Measurements from ENCODE around the gene VASH1.

The VASH1 gene

DNA sequence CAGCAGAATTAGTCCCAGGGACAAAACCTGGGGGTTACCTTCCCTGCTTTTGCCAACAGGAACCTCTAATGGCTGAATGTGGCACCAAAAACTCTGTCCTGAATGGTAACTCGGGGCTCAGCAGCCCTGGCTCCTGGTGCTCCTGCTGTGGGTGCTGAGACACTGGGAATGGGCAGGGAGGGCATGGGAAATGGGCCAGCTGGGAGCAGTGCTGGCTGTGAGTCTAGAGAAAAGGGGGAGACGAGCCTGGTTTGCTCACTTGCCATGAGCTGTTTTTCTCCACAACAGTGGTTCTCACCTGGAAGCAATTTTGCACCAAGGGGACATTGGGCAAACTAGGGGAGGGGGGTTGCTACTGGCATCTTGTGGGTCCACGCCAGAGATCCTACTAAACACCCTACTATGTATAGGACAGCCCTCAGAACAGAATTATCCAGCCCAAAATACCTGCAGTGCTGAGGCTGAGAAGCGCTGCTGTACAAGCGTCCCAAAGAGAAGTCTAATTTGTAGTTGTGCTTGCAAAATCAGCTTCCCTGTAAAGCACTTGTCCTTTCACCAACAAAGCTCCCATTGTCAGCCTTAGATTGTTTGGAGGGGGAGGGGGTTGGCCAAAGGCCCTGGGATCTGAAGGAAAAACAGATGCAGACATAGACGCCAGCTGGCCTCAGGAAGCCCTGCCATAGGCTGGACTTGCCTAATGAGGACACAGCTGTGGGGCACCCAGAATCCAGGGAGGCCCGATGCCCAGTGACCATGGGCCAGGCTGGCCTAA, 68.6 kb downstream of the VASH1 start:
- DNase-seq (ENCODE audit: low spot score): no peak

- DNase-seq (ENCODE audit: low spot score): no peak
Observed at GRCh38 chr14:76830556-76830955, 69.3 kb downstream of the VASH1 start.

DNA sequence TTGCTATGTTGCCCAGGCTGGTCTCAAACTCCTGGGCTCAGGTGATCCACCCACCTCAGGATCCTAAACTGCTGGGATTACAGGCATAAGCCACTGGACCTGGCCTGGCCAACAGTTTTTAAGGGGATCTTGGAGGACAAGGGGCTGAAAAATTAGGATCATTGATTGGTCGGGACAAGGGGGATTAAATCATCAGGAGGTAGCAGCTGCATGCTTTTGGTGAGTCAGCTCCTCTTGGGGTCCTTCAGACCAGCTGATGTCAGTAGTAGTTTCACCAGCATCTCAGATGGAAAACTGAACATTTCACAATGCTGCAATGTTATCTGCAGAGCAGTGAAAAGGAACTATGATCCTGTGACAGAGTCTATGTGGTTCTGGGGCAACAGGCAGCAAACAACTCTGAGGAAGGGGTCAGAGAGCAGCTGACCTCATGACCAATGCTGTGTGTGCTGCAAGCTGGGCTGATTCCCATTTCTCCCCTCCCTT, 71.3 kb downstream of the VASH1 start:
- no peak for DNase-seq (ENCODE audit: low spot score)

Data from SK-N-DZ (cell line).